GM18499 (cell line): ENCODE results near the gene STX2.
"Not testable (repeated sequence)": the region's sequence is repeated elsewhere in the genome, so short reads cannot be mapped to it uniquely, and the experiment has no call there.

Experiments
- ATAC-seq: cut with Tn5 transposase; IDR thresholded peaks from one replicate; pipeline ENCODE4 v1.9.1; 2021; ENCODE audit warnings: moderate number of reproducible peaks; ENCODE audit not compliant: insufficient read depth, unreplicated experiment

Gene STX2

GRCh38 chr12:130838951-130839769 lies at the start of gene STX2:
TSS of gene STX2 (minus strand) at chr12:130839250. CDS start at chr12:130839099, 151 bp downstream.
- ATAC-seq: peak; percentile 53

- ATAC-seq: not testable (repeated sequence)
Observed at GRCh38 chr12:130887190-130887589, 48.1 kb upstream of the STX2 start.

- ATAC-seq: no peak
Observed at GRCh38 chr12:130881548-130881947, 42.5 kb upstream of the STX2 start.

- ATAC-seq: no peak
Observed at GRCh38 chr12:130881046-130881445, 42.0 kb upstream of the STX2 start.

- no peak for ATAC-seq
Observed at GRCh38 chr12:130880411-130880885, 41.4 kb upstream of the STX2 start.

- ATAC-seq: no peak
Observed at GRCh38 chr12:130879781-130880389, 40.8 kb upstream of the STX2 start.

GRCh38 chr12:130879212-130879686 lies 40.2 kb upstream of the STX2 start:
- peak; percentile 67 for ATAC-seq

GRCh38 chr12:130878193-130879185 lies 39.4 kb upstream of the STX2 start:
- no peak for ATAC-seq

GRCh38 chr12:130877333-130877732 lies 38.3 kb upstream of the STX2 start:
- ATAC-seq: no peak

- ATAC-seq: no peak
Observed at GRCh38 chr12:130876758-130877157, 37.7 kb upstream of the STX2 start.

GRCh38 chr12:130876297-130876696 lies 37.2 kb upstream of the STX2 start:
- ATAC-seq: no peak

GRCh38 chr12:130875708-130876107 lies 36.7 kb upstream of the STX2 start:
- ATAC-seq: not testable (repeated sequence)

- no peak for ATAC-seq
Observed at GRCh38 chr12:130875193-130875592, 36.1 kb upstream of the STX2 start.

- ATAC-seq: no peak
Observed at GRCh38 chr12:130874696-130875095, 35.6 kb upstream of the STX2 start.

- no peak for ATAC-seq
Observed at GRCh38 chr12:130873825-130874224, 34.8 kb upstream of the STX2 start.

- no peak for ATAC-seq
Observed at GRCh38 chr12:130873106-130873795, 34.2 kb upstream of the STX2 start.

GRCh38 chr12:130872179-130873096 lies 33.4 kb upstream of the STX2 start:
- ATAC-seq: no peak

GRCh38 chr12:130871286-130872178 lies 32.5 kb upstream of the STX2 start, which contains the start of gene RAN:
TSS of gene RAN (plus strand) at chr12:130872066. CDS start at chr12:130872594, 528 bp downstream.
- ATAC-seq: no peak
